Activated CD4-positive, CD25-positive, alpha-beta regulatory T cell treated with anti-CD3 and anti-CD28 coated beads, Interleukin-2, amount 50 U/mL, for 72 hours (primary cell): ENCODE data around the gene SLC7A6OS.

Experiments
- DNase-seq: peaks from one replicate; pipeline ENCODE4 v3.0.0; 2021

SLC7A6OS gene

GRCh38 chr16:68275611-68276191 lies 35.0 kb downstream of the SLC7A6OS start:
- DNase-seq, result no peak

- DNase-seq, result no peak
Observed at GRCh38 chr16:68274441-68274840, 36.3 kb downstream of the SLC7A6OS start.

- DNase-seq, result no peak
Observed at GRCh38 chr16:68273896-68274295, 36.9 kb downstream of the SLC7A6OS start.

- DNase-seq, result no peak
Observed at GRCh38 chr16:68273459-68273858, 37.3 kb downstream of the SLC7A6OS start.

- DNase-seq, result no peak
Observed at GRCh38 chr16:68272507-68273209, 38.1 kb downstream of the SLC7A6OS start.

- DNase-seq, result no peak
Observed at GRCh38 chr16:68270353-68270752, 40.4 kb downstream of the SLC7A6OS start.

- no peak for DNase-seq
Observed at GRCh38 chr16:68269793-68270192, 41.0 kb downstream of the SLC7A6OS start.

GRCh38 chr16:68267612-68268405 lies 42.9 kb downstream of the SLC7A6OS start:
- DNase-seq, result no peak

- peak; percentile 35 for DNase-seq
Observed at GRCh38 chr16:68265078-68265920, 45.4 kb downstream of the SLC7A6OS start.

- DNase-seq, result peak; percentile 86
Observed at GRCh38 chr16:68264128-68265077, 46.3 kb downstream of the SLC7A6OS start, which contains the start of gene SLC7A6. Gene SLC7A6, plus strand, starts transcription at chr16:68264526. Its CDS starts 10,201 bp downstream, at chr16:68274727.

- no peak for DNase-seq
Observed at GRCh38 chr16:68263559-68264127, 47.1 kb downstream of the SLC7A6OS start.

- DNase-seq, result no peak
Observed at GRCh38 chr16:68259007-68259825, 51.5 kb downstream of the SLC7A6OS start.

- no peak for DNase-seq
Observed at GRCh38 chr16:68257906-68258800, 52.6 kb downstream of the SLC7A6OS start.

- DNase-seq, result no peak
Observed at GRCh38 chr16:68257251-68257905, 53.4 kb downstream of the SLC7A6OS start.

- DNase-seq, result no peak
Observed at GRCh38 chr16:68255712-68256111, 55.0 kb downstream of the SLC7A6OS start.

- DNase-seq, result no peak
Observed at GRCh38 chr16:68253721-68254120, 57.0 kb downstream of the SLC7A6OS start.

- DNase-seq, result no peak
Observed at GRCh38 chr16:68252383-68252782, 58.4 kb downstream of the SLC7A6OS start.

- no peak for DNase-seq
Observed at GRCh38 chr16:68251832-68252231, 58.9 kb downstream of the SLC7A6OS start.

GRCh38 chr16:68250951-68251350 lies 59.8 kb downstream of the SLC7A6OS start:
- DNase-seq, result no peak
